ENCODE measurements around the gene TMEM190. TPM values are rescaled to one million over a fixed set of nuclear protein-coding genes. Genes with fewer than 3 reads are reported as not detected.
A peak's percentile ranks its signal among the peaks of the same experiment; 100 is the strongest.

Gene TMEM190
- total RNA-seq, 4 donors from 2014 or later = 1.1 TPM; not detected in 3

- intact Hi-C loops (cut with DNase I; ENCODE audit: low total_unique reads) = no loop called here
- Histone ChIP-seq H3K4me1 (peaks cover 0 to 11% of the 10 kb centered on the region in 2 donors), H3K36me3 (no peaks in the 10 kb centered on the region)
Observed at GRCh38 chr19:55344444-55344843, 32.2 kb upstream of the TMEM190 start.

GRCh38 chr19:55345101-55345817 lies 31.4 kb upstream of the TMEM190 start:
- Histone ChIP-seq H3K4me3 (no peak overlapping the region), H3K27ac (peak overlapping the region in 1 of 2 donors; percentile 17), H3K36me3 (no peaks in the 10 kb centered on the region), H3K9me3 (no peaks in the 10 kb centered on the region), H3K4me1 (peaks cover 0 to 8% of the 10 kb centered on the region in 2 donors), H3K27me3 (no peaks in the 10 kb centered on the region)
- DNase-seq = no peak
- intact Hi-C loops (cut with DNase I; ENCODE audit: low total_unique reads) = no loop called here
- TF ChIP-seq CTCF (IDR thresholded peaks at IDR 0.05) (no peak), POLR2A (IDR thresholded peaks at IDR 0.05) (no peak)

More at GRCh38 chr19:55344444-55344843, 32.2 kb upstream of the TMEM190 start:
- TF ChIP-seq POLR2A (IDR thresholded peaks at IDR 0.05) = no peak
- TF ChIP-seq CTCF (IDR thresholded peaks at IDR 0.05) = no peak
- Histone ChIP-seq H3K27ac (no peak overlapping the region), H3K4me3 (no peak overlapping the region), H3K27me3 (no peaks in the 10 kb centered on the region), H3K9me3 (no peaks in the 10 kb centered on the region)
- DNase-seq = no peak

- Histone ChIP-seq H3K9me3 (no peaks in the 10 kb centered on the region), H3K4me1 (no peaks in the 10 kb centered on the region), H3K27ac (peak overlapping the region in 1 of 2 donors; percentile 17), H3K4me3 (no peak overlapping the region), H3K27me3 (no peaks in the 10 kb centered on the region), H3K36me3 (no peaks in the 10 kb centered on the region)
- peak; percentile 60 to 67 for DNase-seq
- intact Hi-C loops (cut with DNase I; ENCODE audit: low total_unique reads) = no loop called here
- TF ChIP-seq POLR2A (IDR thresholded peaks at IDR 0.05) (no peak), CTCF (IDR thresholded peaks at IDR 0.05) (no peak)
Observed at GRCh38 chr19:55345818-55346724, 30.6 kb upstream of the TMEM190 start.

- TF ChIP-seq CTCF (IDR thresholded peaks at IDR 0.05) (no peak), POLR2A (IDR thresholded peaks at IDR 0.05) (no peak)
- Histone ChIP-seq H3K36me3 (no peaks in the 10 kb centered on the region), H3K27ac (no peak overlapping the region)
Observed at GRCh38 chr19:55346725-55347441, 29.7 kb upstream of the TMEM190 start.

More at GRCh38 chr19:55346725-55347441, 29.7 kb upstream of the TMEM190 start:
- H3K4me1 ChIP-seq = no peaks in the 10 kb centered on the region
- intact Hi-C loops (cut with DNase I; ENCODE audit: low total_unique reads) = no loop called here
- H3K27me3 ChIP-seq = peaks cover 0 to 7% of the 10 kb centered on the region in 2 donors
- no peak for DNase-seq
- no peaks in the 10 kb centered on the region for H3K9me3 ChIP-seq
- no peak overlapping the region for H3K4me3 ChIP-seq
